Neural cell (in vitro differentiated cells): ENCODE data around the gene EXD3.

Experiments
- SMC3 ChIP-seq: fragments of 450-650 bp; conservative IDR thresholded peaks from 2 replicates; pipeline ENCODE4 v1.6.1; 2014; ENCODE audit warnings: antibody characterized with exemption, mild to moderate bottlenecking, moderate library complexity; ENCODE audit not compliant: poor library complexity
- TF ChIP-seq, protein P1 (sequence below): fragments of 450-650 bp; IDR thresholded peaks from 2 replicates; pipeline ENCODE4 v1.5.1; 2014; ENCODE audit warnings: antibody characterized with exemption, mild to moderate bottlenecking, moderate library complexity; ENCODE audit not compliant: poor library complexity, severe bottlenecking

GRCh38 chr9:137319011-137319738 lies 103.8 kb downstream of the EXD3 start:
- TF ChIP-seq, protein P1, sequence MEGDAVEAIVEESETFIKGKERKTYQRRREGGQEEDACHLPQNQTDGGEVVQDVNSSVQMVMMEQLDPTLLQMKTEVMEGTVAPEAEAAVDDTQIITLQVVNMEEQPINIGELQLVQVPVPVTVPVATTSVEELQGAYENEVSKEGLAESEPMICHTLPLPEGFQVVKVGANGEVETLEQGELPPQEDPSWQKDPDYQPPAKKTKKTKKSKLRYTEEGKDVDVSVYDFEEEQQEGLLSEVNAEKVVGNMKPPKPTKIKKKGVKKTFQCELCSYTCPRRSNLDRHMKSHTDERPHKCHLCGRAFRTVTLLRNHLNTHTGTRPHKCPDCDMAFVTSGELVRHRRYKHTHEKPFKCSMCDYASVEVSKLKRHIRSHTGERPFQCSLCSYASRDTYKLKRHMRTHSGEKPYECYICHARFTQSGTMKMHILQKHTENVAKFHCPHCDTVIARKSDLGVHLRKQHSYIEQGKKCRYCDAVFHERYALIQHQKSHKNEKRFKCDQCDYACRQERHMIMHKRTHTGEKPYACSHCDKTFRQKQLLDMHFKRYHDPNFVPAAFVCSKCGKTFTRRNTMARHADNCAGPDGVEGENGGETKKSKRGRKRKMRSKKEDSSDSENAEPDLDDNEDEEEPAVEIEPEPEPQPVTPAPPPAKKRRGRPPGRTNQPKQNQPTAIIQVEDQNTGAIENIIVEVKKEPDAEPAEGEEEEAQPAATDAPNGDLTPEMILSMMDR: no peak
- no peak for TF ChIP-seq SMC3
